HUES6 (cell line): ENCODE data around the gene CELA2B.
"Not testable (repeated sequence)": the region's sequence is repeated elsewhere in the genome, so short reads cannot be mapped to it uniquely, and the experiment has no call there.

Experiments used
- H3K27ac ChIP-seq: 2 replicates; pipeline ENCODE4 v1.7.0; 2013; ENCODE audit warnings: low read depth, mild to moderate bottlenecking, low read length, inconsistent platforms
- H3K27me3 ChIP-seq: 2 replicates; pipeline ENCODE4 v1.6.1; 2013; ENCODE audit warnings: low read length; ENCODE audit not compliant: control insufficient read depth, insufficient read depth
- H3K36me3 ChIP-seq: 2 replicates; pipeline ENCODE4 v1.6.1; 2013; ENCODE audit warnings: low read length; ENCODE audit not compliant: control insufficient read depth, insufficient read depth
- H3K4me1 ChIP-seq: 2 replicates; pipeline ENCODE4 v1.6.1; 2013; ENCODE audit warnings: low read length; ENCODE audit not compliant: control insufficient read depth, insufficient read depth
- H3K4me3 ChIP-seq: 2 replicates; pipeline ENCODE4 v1.5.1; 2013; ENCODE audit warnings: low read depth, low read length
- H3K9ac ChIP-seq: one replicate; pipeline ENCODE4 v1.6.1; 2013; ENCODE audit warnings: mild to moderate bottlenecking, low read length
- H3K9me3 ChIP-seq: 2 replicates; pipeline ENCODE4 v1.6.1; 2013; ENCODE audit warnings: low read depth, low read length; ENCODE audit not compliant: control insufficient read depth, insufficient read depth

CELA2B gene

DNA sequence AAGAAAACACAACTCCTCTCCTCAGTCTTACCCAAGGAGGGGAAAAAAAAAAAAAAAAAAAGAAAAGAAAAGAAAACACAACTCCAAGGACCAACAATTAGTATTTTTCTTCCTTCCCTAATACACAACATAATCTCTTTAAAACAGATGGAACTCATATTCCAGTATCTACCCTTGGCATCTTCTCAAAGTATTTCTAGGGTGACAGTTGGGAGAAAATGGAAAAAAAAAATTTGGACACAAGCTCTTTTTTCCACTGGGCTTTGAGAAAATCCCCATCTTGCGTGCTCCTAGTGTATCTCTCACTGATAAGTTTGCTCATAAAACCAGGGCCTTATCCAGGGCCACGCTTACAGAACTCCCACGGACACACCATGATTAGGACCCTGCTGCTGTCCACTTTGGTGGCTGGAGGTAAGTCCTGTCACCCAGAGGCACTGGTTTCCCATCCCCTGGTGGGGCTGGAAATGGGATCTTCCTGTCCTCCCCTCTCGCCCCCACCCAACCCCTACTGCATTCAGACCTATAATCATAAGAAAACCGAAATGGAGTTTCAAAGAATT, at the start of gene CELA2B:
CELA2B (plus strand) TSS at position 353 of the 563 bp plus-strand sequence; CDS start at position 375, 22 bp downstream.
- Histone ChIP-seq H3K4me3 (no peak within 1 kb of the TSS), H3K9ac (no peak within 1 kb of the TSS), H3K27me3 (no peaks in the 10 kb centered on the region), H3K36me3 (no peaks in the 10 kb centered on the region), H3K9me3 (no peaks in the 10 kb centered on the region), H3K27ac (no peak within 1 kb of the TSS), H3K4me1 (no peaks in the 10 kb centered on the region)

DNA sequence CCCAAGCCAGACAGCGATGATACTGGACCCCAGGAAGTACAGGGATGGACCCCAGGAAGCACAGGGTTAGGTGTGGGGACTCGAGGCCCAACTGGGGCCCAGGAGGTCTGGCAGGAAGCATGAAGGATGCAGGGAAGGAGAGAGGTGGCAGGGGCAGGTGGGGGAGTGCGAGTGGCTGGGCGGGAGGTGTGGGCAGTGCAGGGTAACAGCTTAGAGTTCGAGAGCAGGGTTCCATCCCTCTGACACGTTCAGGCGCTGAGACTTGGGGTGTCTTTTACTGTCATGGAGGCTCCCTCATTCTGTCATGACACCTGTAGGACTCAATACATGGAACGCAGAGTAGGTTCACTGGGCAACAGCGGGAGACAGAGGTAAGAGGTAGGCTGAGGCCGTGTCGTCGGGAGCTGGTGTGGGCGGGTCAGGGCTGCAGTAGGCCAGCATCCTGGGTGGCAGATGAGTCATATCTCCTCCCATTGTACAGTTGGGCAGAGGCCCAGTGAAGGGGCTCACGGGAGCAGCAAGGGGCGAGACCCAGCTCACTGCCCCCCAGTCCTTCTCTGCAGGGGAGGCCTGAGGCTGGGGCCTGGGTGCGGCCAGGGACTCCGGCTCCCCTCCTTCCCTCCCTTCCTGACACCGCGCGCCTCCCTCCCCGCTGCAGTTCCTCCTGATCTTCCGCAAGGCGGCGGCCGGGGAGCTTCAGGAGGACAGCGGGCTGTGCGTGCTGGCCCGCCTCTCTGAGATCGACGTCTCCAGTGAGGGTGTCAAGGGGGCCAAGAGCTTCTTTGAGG, 49.2 kb upstream of the CELA2B start:
- H3K9ac ChIP-seq = no peak overlapping the region
- peaks cover 15% of the 10 kb centered on the region for H3K4me1 ChIP-seq
- H3K36me3 ChIP-seq = no peaks in the 10 kb centered on the region
- H3K27me3 ChIP-seq = no peaks in the 10 kb centered on the region
- H3K4me3 ChIP-seq = no peak overlapping the region
- H3K9me3 ChIP-seq = no peaks in the 10 kb centered on the region
- no peak overlapping the region for H3K27ac ChIP-seq

GRCh38 chr1:15427280-15427666, 48.6 kb upstream of the CELA2B start:
- Histone ChIP-seq H3K27me3 (no peaks in the 10 kb centered on the region), H3K9ac (no peak overlapping the region), H3K36me3 (no peaks in the 10 kb centered on the region), H3K27ac (no peak overlapping the region), H3K9me3 (no peaks in the 10 kb centered on the region), H3K4me3 (no peak overlapping the region), H3K4me1 (peaks cover 15% of the 10 kb centered on the region)

DNA sequence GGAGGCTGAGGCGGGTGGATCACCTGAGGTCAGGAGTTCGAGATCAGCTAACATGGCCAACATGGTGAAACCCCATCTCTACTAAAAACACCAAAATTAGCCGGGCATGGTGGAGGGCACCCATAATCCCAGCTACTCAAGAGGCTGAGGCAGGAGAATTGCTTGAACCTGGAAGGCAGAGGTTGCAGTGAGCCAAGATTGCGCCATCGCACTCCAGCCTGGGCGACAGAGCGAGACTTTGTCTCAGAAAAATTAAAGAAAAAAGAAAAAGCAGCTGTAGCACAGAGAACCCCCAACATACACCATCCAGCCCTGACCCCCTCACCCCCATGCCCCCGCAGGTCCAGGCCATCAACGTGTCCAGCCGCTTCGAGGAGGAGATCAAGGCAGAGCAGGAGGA, 47.7 kb upstream of the CELA2B start:
- not testable (repeated sequence) for H3K4me3 ChIP-seq, H3K36me3 ChIP-seq, H3K27me3 ChIP-seq, H3K9me3 ChIP-seq, H3K9ac ChIP-seq, H3K27ac ChIP-seq
- peaks cover 15% of the 10 kb centered on the region for H3K4me1 ChIP-seq

GRCh38 chr1:15428815-15429435, 47.0 kb upstream of the CELA2B start:
- Histone ChIP-seq H3K36me3 (no peaks in the 10 kb centered on the region), H3K9me3 (no peaks in the 10 kb centered on the region), H3K9ac (no peak overlapping the region)

GRCh38 chr1:15429701-15430149, 46.2 kb upstream of the CELA2B start:
- H3K27me3 ChIP-seq = no peaks in the 10 kb centered on the region
- H3K4me3 ChIP-seq = no peak overlapping the region
- peaks cover 15% of the 10 kb centered on the region for H3K4me1 ChIP-seq
- H3K9ac ChIP-seq = no peak overlapping the region
- H3K27ac ChIP-seq = no peak overlapping the region
- no peaks in the 10 kb centered on the region for H3K36me3 ChIP-seq
- H3K9me3 ChIP-seq = no peaks in the 10 kb centered on the region

More at GRCh38 chr1:15428815-15429435, 47.0 kb upstream of the CELA2B start:
- peaks cover 15% of the 10 kb centered on the region for H3K4me1 ChIP-seq
- no peaks in the 10 kb centered on the region for H3K27me3 ChIP-seq
- no peak overlapping the region for H3K4me3 ChIP-seq
- H3K27ac ChIP-seq = no peak overlapping the region

- no peak overlapping the region for H3K9ac ChIP-seq
- no peak overlapping the region for H3K27ac ChIP-seq
- H3K4me3 ChIP-seq = no peak overlapping the region
- peaks cover 14% of the 10 kb centered on the region for H3K4me1 ChIP-seq
- H3K27me3 ChIP-seq = no peaks in the 10 kb centered on the region
- no peaks in the 10 kb centered on the region for H3K36me3 ChIP-seq
- H3K9me3 ChIP-seq = no peaks in the 10 kb centered on the region
Measured at GRCh38 chr1:15430787-15431570, 44.9 kb upstream of the CELA2B start.

GRCh38 chr1:15431571-15431948, 44.3 kb upstream of the CELA2B start:
- no peaks in the 10 kb centered on the region for H3K27me3 ChIP-seq
- H3K4me1 ChIP-seq = peaks cover 9% of the 10 kb centered on the region
- no peaks in the 10 kb centered on the region for H3K36me3 ChIP-seq
- no peak overlapping the region for H3K4me3 ChIP-seq
- H3K9me3 ChIP-seq = no peaks in the 10 kb centered on the region
- no peak overlapping the region for H3K9ac ChIP-seq
- no peak overlapping the region for H3K27ac ChIP-seq

GRCh38 chr1:15432324-15432723, 43.6 kb upstream of the CELA2B start:
- Histone ChIP-seq H3K36me3 (no peaks in the 10 kb centered on the region), H3K27ac (no peak overlapping the region), H3K4me3 (no peak overlapping the region), H3K9ac (no peak overlapping the region), H3K27me3 (no peaks in the 10 kb centered on the region), H3K4me1 (peaks cover under 1% of the 10 kb centered on the region; the same call in 1 of the 2 replicates), H3K9me3 (no peaks in the 10 kb centered on the region)

GRCh38 chr1:15433471-15433870, 42.4 kb upstream of the CELA2B start:
- Histone ChIP-seq H3K27ac (no peak overlapping the region), H3K9ac (no peak overlapping the region), H3K9me3 (no peaks in the 10 kb centered on the region), H3K36me3 (no peaks in the 10 kb centered on the region), H3K4me1 (no peaks in the 10 kb centered on the region; the same call in 1 of the 2 replicates), H3K4me3 (no peak overlapping the region), H3K27me3 (no peaks in the 10 kb centered on the region)
